A673 (cell line): ENCODE measurements around the gene COL5A2.

ENCODE experiments used
- CTCF ChIP-seq: fragments of 300-800, 200-600 bp; sonication (generic); conservative IDR thresholded peaks from 2 replicates; pipeline ENCODE4 v1.5.1; 2017; ENCODE audit warnings: low read depth, mild to moderate bottlenecking, antibody characterized with exemption, low read length, moderate library complexity, mixed read lengths
- EZH2 ChIP-seq: fragments of 200-600 bp; sonication (generic); IDR thresholded peaks from 2 replicates; pipeline ENCODE4 v1.6.1; 2017; ENCODE audit warnings: borderline replicate concordance, low read depth, mild to moderate bottlenecking, mixed read lengths, antibody characterized with exemption, low read length; ENCODE audit not compliant: poor library complexity, severe bottlenecking

GRCh38 chr2:189116979-189117378 lies 62.6 kb downstream of the COL5A2 start:
- no peak for TF ChIP-seq CTCF
- TF ChIP-seq EZH2: no peak
